Neuron (in vitro differentiated cells): Measurements from ENCODE around the gene GPRIN1.
A peak's percentile ranks its signal among the peaks of the same experiment; 100 is the strongest.

ENCODE experiments used
- H2AFZ ChIP-seq: one replicate; pipeline ENCODE4 v1.6.1; 2013; ENCODE audit warnings: low read depth, mild to moderate bottlenecking, inconsistent platforms, low read length, moderate library complexity
- H3K27me3 ChIP-seq: one replicate; pipeline ENCODE4 v1.6.1; 2013; ENCODE audit warnings: low read length; ENCODE audit not compliant: insufficient read depth
- H3K36me3 ChIP-seq: one replicate; pipeline ENCODE4 v1.6.1; 2013; ENCODE audit warnings: low read length; ENCODE audit not compliant: insufficient read depth
- H3K4me1 ChIP-seq: one replicate; pipeline ENCODE4 v1.6.1; 2013; ENCODE audit warnings: low read length; ENCODE audit not compliant: insufficient read depth
- H3K4me3 ChIP-seq: 2 replicates; pipeline ENCODE4 v1.5.1; 2013; ENCODE audit warnings: mild to moderate bottlenecking, low read length, moderate library complexity
- H3K9me3 ChIP-seq: one replicate; pipeline ENCODE4 v1.6.1; 2013; ENCODE audit warnings: low read length

GPRIN1 gene

GRCh38 chr5:176609724-176610434, at the start of gene GPRIN1:
TSS of gene GPRIN1 (minus strand) at chr5:176610156. CDS start at chr5:176599834, 10,322 bp downstream.
- Histone ChIP-seq H3K4me1 (peaks cover 38% of the 10 kb centered on the region), H3K4me3 (peak within 1 kb of the TSS; percentile 65), H3K27me3 (no peaks in the 10 kb centered on the region), H3K9me3 (no peaks in the 10 kb centered on the region), H2AFZ (peak within 1 kb of the TSS; percentile 11), H3K36me3 (peaks cover 2% of the 10 kb centered on the region)

DNA sequence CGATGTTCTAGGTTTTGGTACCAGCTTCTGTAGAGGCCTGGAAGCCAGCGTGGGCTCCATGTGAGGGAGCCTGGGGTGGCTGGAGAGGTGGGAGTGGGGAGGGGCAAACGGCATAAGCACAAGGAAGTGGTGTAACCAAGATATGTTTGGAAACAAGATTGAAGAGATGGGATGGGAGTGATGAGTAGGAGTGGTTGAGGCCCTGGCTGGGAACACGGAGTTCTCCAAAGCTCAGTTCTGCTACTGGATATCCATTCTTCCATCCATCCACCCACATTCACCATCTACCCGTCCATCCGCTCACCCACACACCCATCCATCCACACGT, 49.5 kb upstream of the GPRIN1 start:
- H3K4me1 ChIP-seq = no peaks in the 10 kb centered on the region
- H3K4me3 ChIP-seq = no peak overlapping the region
- peaks cover 5% of the 10 kb centered on the region for H3K36me3 ChIP-seq
- no peaks in the 10 kb centered on the region for H3K9me3 ChIP-seq
- no peak overlapping the region for H2AFZ ChIP-seq
- H3K27me3 ChIP-seq = peaks cover 4% of the 10 kb centered on the region

- Histone ChIP-seq H3K4me1 (no peaks in the 10 kb centered on the region), H3K36me3 (peaks cover 5% of the 10 kb centered on the region), H3K4me3 (no peak overlapping the region), H3K27me3 (no peaks in the 10 kb centered on the region), H2AFZ (no peak overlapping the region), H3K9me3 (no peaks in the 10 kb centered on the region)
These were observed 49.0 kb upstream of the GPRIN1 start for GRCh38 chr5:176658817-176659511.

DNA sequence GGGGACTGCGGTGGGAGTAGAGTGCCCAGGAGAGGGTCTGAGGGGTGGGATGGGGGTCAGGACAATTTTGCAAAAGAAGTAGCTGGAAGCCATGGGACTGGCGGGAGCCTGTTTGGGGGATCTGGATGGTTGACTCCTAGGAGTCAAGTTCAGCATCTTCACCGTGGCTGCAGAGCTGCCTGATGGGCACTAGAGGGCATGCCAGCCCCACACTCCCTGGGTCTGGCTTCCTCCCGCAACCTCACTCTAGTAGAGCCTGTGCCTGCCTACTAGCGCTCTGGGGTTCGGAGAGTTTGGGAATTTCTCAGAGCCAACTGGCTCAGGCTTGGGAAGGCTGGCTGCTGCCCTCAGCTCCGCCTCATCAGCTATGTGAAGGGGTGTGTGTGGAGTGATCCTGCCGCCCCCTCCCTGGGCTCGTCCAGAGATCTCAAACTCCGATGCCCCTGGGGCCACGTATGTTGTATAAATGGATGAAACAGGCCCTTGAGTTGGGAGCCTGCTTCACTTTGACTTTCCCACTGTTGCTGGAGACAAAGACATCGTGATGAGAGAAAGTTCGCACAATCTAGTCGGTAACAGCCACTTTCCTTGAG, 48.1 kb upstream of the GPRIN1 start:
- H2AFZ ChIP-seq = no peak overlapping the region
- H3K4me1 ChIP-seq = no peaks in the 10 kb centered on the region
- H3K9me3 ChIP-seq = no peaks in the 10 kb centered on the region
- H3K36me3 ChIP-seq = peaks cover 13% of the 10 kb centered on the region
- no peaks in the 10 kb centered on the region for H3K27me3 ChIP-seq
- H3K4me3 ChIP-seq = no peak overlapping the region

DNA sequence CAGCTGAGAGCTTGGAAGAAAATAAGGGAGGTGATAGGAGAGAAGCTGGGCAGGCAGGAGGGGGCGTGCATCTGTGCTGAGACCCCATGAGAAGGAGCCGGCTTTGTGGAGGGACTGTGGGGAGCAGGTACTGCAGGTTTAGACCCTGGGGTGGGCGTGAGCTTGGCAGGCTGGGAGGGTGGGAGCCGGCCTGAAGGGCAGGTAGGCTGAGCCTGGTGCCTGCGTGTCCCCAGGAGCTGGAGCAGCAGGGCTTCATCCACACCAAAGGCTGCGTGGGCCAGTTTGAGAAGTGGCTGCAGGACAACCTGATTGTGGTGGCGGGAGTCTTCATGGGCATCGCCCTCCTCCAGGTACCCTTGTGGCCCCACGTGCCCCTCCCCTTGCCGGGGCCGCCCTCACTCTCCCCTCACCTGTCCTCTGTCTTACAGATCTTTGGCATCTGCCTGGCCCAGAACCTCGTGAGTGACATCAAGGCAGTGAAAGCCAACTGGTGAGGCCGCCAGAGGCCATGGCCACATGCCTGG, 46.6 kb upstream of the GPRIN1 start:
- peaks cover 17% of the 10 kb centered on the region for H3K36me3 ChIP-seq
- H2AFZ ChIP-seq = no peak overlapping the region
- H3K27me3 ChIP-seq = no peaks in the 10 kb centered on the region
- no peaks in the 10 kb centered on the region for H3K9me3 ChIP-seq
- H3K4me3 ChIP-seq = no peak overlapping the region
- H3K4me1 ChIP-seq = no peaks in the 10 kb centered on the region

DNA sequence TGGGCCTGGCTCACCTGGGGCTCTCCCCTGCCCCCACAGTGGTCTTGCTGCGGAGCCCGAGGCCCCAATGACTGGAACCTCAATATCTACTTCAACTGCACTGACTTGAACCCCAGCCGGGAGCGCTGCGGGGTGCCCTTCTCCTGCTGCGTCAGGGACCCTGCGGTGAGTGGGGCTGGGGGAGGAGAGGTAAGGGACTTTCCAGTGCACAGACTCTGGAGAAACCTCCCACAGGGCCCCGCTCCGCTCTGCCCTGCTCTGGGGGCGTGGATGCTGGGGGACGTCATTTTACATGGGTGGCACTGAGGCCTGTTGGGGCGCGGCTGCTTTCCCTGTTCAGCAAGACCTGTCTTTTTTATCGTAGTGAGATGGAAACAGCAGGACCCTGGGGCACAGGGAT, 44.9 kb upstream of the GPRIN1 start:
- no peak overlapping the region for H3K4me3 ChIP-seq
- H3K36me3 ChIP-seq = peaks cover 17% of the 10 kb centered on the region
- no peak overlapping the region for H2AFZ ChIP-seq
- H3K27me3 ChIP-seq = no peaks in the 10 kb centered on the region
- H3K9me3 ChIP-seq = no peaks in the 10 kb centered on the region
- H3K4me1 ChIP-seq = no peaks in the 10 kb centered on the region

DNA sequence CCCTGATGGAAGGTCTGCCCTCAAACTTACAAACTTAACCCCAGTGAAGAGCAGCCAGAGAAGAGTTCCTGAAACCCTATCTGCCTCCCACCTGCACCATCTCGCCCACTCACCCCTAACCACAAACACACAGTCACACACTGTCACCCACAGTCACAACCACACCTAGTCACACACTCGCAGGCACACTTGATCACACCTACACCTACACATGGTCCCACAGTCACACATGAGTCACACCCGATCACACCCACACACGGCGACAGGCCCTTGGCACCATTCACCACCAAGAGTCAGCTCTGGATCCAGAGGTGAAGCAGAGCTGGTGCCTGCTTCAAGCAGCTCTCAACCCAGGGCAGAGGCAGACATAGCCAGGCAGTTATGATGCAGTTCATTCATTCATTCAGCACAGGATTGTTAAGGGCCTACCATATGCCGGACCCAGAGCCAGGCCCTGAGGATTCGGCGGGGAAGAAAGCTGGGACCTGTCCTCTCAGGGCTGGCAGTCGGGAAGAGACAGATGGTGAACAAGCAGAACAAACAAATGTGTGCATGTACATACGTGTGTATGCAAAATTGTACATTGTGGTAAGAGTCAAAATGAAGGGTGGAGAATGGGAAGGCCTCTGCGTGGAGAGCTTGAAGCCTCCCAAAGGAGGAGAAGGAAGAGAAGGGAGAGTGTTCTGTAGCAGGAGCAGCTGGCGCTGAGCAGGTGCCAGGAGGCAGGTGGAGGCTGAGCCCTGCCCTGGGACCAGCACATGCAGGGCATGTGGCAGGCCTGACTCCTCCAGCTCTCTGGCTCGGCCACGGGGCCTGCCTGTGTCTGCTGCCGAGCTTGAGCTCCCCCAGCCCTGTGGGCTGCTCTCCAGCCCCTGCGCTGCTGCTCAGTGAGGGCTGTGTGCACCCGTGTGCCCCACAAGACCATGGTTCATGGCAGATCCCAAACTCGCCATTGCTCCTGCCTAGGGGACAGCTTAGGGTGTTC, 43.7 kb upstream of the GPRIN1 start:
- no peaks in the 10 kb centered on the region for H3K9me3 ChIP-seq
- no peak overlapping the region for H3K4me3 ChIP-seq
- H3K36me3 ChIP-seq = peaks cover 17% of the 10 kb centered on the region
- H3K4me1 ChIP-seq = peaks cover 2% of the 10 kb centered on the region
- H2AFZ ChIP-seq = no peak overlapping the region
- H3K27me3 ChIP-seq = no peaks in the 10 kb centered on the region

- peaks cover 8% of the 10 kb centered on the region for H3K4me1 ChIP-seq
- no peak overlapping the region for H3K4me3 ChIP-seq
- H2AFZ ChIP-seq = no peak overlapping the region
- H3K9me3 ChIP-seq = no peaks in the 10 kb centered on the region
- no peaks in the 10 kb centered on the region for H3K27me3 ChIP-seq
- H3K36me3 ChIP-seq = peaks cover 17% of the 10 kb centered on the region
These were observed 42.2 kb upstream of the GPRIN1 start for GRCh38 chr5:176652136-176652535.

DNA sequence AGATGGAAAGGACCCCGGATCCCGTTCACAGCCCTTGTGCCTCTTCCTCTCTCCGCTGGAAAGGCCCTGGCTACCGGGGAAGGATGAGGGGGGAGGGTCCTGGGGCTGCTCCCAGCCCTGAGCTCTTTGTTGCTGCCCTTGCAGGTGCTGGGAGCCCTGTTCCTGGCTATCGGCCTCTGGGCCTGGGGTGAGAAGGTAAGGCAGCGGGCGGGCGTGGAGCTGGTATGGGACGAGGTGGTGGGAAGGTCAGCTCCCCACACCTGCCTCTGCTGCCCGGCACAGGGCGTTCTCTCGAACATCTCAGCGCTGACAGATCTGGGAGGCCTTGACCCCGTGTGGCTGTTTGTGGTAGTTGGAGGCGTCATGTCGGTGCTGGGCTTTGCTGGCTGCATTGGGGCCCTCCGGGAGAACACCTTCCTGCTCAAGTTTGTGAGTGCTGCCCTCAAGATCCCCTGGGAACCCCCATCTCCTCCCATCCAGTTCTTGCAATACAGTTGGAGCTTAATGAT, 41.6 kb upstream of the GPRIN1 start:
- H2AFZ ChIP-seq = no peak overlapping the region
- H3K4me3 ChIP-seq = no peak overlapping the region
- peaks cover 17% of the 10 kb centered on the region for H3K36me3 ChIP-seq
- H3K27me3 ChIP-seq = no peaks in the 10 kb centered on the region
- peaks cover 8% of the 10 kb centered on the region for H3K4me1 ChIP-seq
- no peaks in the 10 kb centered on the region for H3K9me3 ChIP-seq

DNA sequence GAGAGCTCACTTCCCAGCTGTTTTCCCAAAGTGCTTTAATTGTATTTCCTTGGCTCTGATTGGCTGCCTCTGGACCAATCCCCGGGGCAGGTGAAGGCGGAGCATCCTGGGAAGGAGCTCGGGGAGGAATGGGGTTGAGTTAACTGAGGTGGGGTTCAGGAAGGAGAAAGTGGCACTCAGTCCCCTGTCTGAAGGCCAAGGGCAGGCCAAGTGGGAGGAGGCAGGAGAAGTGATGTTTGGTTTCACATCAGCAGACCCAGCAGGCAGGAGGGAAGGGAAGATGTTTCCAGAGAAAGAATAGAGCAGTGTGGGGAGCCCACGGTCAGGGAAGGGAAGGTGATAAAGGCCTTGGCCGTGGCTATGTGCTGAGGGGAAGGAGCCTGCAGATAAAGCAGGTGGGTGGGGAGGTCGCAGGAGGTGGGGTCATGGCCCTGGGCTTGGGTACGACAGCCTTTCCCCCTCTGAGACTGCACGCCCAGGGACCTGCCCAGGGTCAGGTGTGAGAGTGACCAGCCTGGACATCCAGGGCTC, 40.5 kb upstream of the GPRIN1 start:
- no peak overlapping the region for H3K4me3 ChIP-seq
- no peaks in the 10 kb centered on the region for H3K9me3 ChIP-seq
- no peak overlapping the region for H2AFZ ChIP-seq
- peaks cover 17% of the 10 kb centered on the region for H3K36me3 ChIP-seq
- H3K27me3 ChIP-seq = peaks cover 2% of the 10 kb centered on the region
- H3K4me1 ChIP-seq = peaks cover 8% of the 10 kb centered on the region

DNA sequence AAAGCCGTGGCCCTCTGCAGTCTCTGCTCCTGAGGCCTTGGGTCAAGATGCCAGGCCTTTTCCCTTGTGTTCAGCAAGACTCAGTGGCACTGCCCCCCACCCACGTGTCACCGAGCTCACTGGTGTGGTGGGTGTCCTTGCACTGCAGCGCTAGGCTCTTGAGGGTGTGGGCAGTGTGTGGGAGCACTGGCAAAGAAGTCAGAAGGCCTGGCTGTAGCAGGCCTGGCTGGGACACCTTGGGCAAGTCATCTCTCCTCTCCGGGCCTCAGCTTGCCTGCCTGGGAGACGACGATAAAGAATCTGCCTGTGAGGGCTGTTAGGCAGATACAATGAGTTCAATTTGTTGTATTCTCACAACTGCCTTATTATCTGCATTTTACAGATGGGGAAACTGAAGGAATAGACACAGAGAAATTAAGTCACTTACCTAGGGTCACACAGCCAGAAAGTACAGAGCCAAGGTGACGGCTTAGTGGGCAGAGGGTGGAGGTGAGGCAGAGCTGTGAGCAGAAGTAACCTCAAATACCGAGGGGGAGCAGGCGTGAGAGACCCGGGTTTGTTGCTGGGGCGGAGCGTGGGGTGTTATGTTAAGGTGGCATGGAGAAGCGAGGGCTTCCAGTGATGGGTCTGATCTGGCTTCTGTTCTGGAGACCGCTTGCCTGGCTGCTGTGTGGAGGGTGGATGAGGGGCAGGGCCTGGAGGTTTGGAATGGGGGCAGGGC, 38.7 kb upstream of the GPRIN1 start:
- Histone ChIP-seq H2AFZ (no peak overlapping the region), H3K4me3 (peak overlapping the region; percentile 94), H3K4me1 (peaks cover 8% of the 10 kb centered on the region), H3K36me3 (peaks cover 10% of the 10 kb centered on the region), H3K9me3 (no peaks in the 10 kb centered on the region), H3K27me3 (peaks cover 14% of the 10 kb centered on the region)
